DND-41 (cell line): ENCODE measurements around the gene GMEB2.
A peak's percentile ranks its signal among the peaks of the same experiment; 100 is the strongest.
"Not testable (repeated sequence)": the region's sequence is repeated elsewhere in the genome, so short reads cannot be mapped to it uniquely, and the experiment has no call there.

Source experiments
- ATAC-seq: fragments of 200-7000 bp; cut with Tn5 transposase; 3 replicates; pipeline ENCODE4 v1.9.1; 2021; ENCODE audit warnings: low read depth; ENCODE audit not compliant: insufficient read depth
- DNase-seq: peaks from one replicate; pipeline ENCODE4 v3.0.0-alpha.2; 2020
- H2AFZ ChIP-seq: 2 replicates; pipeline ENCODE4 v1.6.0; 2012; ENCODE audit warnings: low read depth, low read length
- H3K27ac ChIP-seq: 2 replicates; pipeline ENCODE4 v1.5.1; 2012; ENCODE audit warnings: low read length, inconsistent platforms
- H3K27me3 ChIP-seq: fragments of 200-600 bp; sonication (generic); 2 replicates; pipeline ENCODE4 v1.6.0; 2012; ENCODE audit warnings: low read length, mild to moderate bottlenecking, inconsistent platforms; ENCODE audit not compliant: insufficient read depth, poor library complexity
- H3K36me3 ChIP-seq: 2 replicates; pipeline ENCODE4 v1.5.1; 2012; ENCODE audit warnings: low read length, inconsistent platforms; ENCODE audit not compliant: insufficient read depth
- H3K4me1 ChIP-seq: 2 replicates; pipeline ENCODE4 v1.5.1; 2012; ENCODE audit warnings: mild to moderate bottlenecking, low read length; ENCODE audit not compliant: insufficient read depth
- H3K4me2 ChIP-seq: 2 replicates; pipeline ENCODE4 v1.6.0; 2012; ENCODE audit warnings: mild to moderate bottlenecking, moderate library complexity, low read length, inconsistent platforms; ENCODE audit not compliant: insufficient read depth
- H3K4me3 ChIP-seq, 2 experiments: fragments of 200-600 bp in 1 of 2; shearing (Covaris generic) in 1 of 2; 2 replicates each; pipeline ENCODE4 v1.5.1; 2012 to 2016; ENCODE audit warnings: inconsistent platforms in 2 of 2, low read length in 2 of 2, mild to moderate bottlenecking in 2 of 2, low read depth in 1 of 2, moderate library complexity in 1 of 2
- H3K79me2 ChIP-seq: 2 replicates; pipeline ENCODE4 v1.6.0; 2012; ENCODE audit warnings: low read length, inconsistent platforms; ENCODE audit not compliant: insufficient read depth
- H3K9ac ChIP-seq: 2 replicates; pipeline ENCODE4 v1.6.0; 2012; ENCODE audit warnings: low read depth, mild to moderate bottlenecking, inconsistent platforms, low read length, moderate library complexity
- H3K9me3 ChIP-seq: 2 replicates; pipeline ENCODE4 v1.5.1; 2012; ENCODE audit warnings: low read length, moderate library complexity, mild to moderate bottlenecking, inconsistent platforms; ENCODE audit not compliant: insufficient read depth, severe bottlenecking
- H4K20me1 ChIP-seq: 2 replicates; pipeline ENCODE4 v1.6.0; 2012; ENCODE audit warnings: low read length; ENCODE audit not compliant: insufficient read depth
- EZH2 ChIP-seq: IDR thresholded peaks from 3 replicates; pipeline ENCODE4 v1.6.1; 2012; ENCODE audit warnings: borderline replicate concordance, low read depth, mild to moderate bottlenecking, moderate library complexity, low read length, inconsistent platforms; ENCODE audit not compliant: severe bottlenecking
- TF ChIP-seq, protein P1 (sequence below): IDR thresholded peaks from 2 replicates; pipeline ENCODE4 v1.5.1; 2012; ENCODE audit warnings: borderline replicate concordance, low read length, moderate library complexity, mild to moderate bottlenecking; ENCODE audit not compliant: poor library complexity, severe bottlenecking; ENCODE audit errors: extremely low read depth

GMEB2 gene

DNA sequence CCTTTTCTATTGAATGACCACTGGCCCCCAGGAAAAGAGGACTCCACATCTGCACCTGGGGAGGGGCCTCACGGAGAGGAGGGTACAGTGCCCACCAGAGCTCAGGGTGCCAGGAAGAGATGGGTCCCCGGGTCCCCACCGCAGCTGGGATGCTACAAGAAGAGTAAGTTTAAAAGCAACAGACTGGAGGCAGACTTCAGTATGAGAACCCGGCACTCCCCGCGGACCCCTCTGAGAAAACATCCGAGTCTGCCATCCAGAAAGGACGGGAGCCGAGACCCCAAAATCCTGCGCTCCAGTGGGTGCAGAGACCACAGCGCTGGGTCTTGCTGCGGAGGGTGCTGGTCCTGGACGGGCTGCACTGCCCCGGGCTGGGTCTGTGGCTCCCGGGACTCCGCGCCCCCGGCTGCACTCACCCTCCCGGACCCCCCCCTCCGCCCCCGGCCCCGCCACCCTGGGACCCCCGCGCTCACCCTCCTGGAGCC lies 53.2 kb downstream of the GMEB2 start:
- peak overlapping the region; percentile 96 for H2AFZ ChIP-seq
- H4K20me1 ChIP-seq, result peaks cover 19% of the 10 kb centered on the region
- ATAC-seq (peak; percentile 45), DNase-seq (peak; percentile 35)
- H3K36me3 ChIP-seq, result no peaks in the 10 kb centered on the region
- peak overlapping the region; percentile 69 for H3K9ac ChIP-seq
- peak overlapping the region; percentile 81 for H3K27ac ChIP-seq
- TF ChIP-seq EZH2, result no peak
- TF ChIP-seq, protein P1, sequence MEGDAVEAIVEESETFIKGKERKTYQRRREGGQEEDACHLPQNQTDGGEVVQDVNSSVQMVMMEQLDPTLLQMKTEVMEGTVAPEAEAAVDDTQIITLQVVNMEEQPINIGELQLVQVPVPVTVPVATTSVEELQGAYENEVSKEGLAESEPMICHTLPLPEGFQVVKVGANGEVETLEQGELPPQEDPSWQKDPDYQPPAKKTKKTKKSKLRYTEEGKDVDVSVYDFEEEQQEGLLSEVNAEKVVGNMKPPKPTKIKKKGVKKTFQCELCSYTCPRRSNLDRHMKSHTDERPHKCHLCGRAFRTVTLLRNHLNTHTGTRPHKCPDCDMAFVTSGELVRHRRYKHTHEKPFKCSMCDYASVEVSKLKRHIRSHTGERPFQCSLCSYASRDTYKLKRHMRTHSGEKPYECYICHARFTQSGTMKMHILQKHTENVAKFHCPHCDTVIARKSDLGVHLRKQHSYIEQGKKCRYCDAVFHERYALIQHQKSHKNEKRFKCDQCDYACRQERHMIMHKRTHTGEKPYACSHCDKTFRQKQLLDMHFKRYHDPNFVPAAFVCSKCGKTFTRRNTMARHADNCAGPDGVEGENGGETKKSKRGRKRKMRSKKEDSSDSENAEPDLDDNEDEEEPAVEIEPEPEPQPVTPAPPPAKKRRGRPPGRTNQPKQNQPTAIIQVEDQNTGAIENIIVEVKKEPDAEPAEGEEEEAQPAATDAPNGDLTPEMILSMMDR, result no peak
- H3K4me3 ChIP-seq, result peak overlapping the region; percentile 87 to 98
- peaks cover 6% of the 10 kb centered on the region for H3K27me3 ChIP-seq
- H3K4me1 ChIP-seq, result peaks cover 17% of the 10 kb centered on the region
- H3K79me2 ChIP-seq, result no peaks in the 10 kb centered on the region; the same call in 1 of the 2 replicates
- H3K9me3 ChIP-seq, result no peaks in the 10 kb centered on the region
- H3K4me2 ChIP-seq, result peak overlapping the region; percentile 84

DNA sequence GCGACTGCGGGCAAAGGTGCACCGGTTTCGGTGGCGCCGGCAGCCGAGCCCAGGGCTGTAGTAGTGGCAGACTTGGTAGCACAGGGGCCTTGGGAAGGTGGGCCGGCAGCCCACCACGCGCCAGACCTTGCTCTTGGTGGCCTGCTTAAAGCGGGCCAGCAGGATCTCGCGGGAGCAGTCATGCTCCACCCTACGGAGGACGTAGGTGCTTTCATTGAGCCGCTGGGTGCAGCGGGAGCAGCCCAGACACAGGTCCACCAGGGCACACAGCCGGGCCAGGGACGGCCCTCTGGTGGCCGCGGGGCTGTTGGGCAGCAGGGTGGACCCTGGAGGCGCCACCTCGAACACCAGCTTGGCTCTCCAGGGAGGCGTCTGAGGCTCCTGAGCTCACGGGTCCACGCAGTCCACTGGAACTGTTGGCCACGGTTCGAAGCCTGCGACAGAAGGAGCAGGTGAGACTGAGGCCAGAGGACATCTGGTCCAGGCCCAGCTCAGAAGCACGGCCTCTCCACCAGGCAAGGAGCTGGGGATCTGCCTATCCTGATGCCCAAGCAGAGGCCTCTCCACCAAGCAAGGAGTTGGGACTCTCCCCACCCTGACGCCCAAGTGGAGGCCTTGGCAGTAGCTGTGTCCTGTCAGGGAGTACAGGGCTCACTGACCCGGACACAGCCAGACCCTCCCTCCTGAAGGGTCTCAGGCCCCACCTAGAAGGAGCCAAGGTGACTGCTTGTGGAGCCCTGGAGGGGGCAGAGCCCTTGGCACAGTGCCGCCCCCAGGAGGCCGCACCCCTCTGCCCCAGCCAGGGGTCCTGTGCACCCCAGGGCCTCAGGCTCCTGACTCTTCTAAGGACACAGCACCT lies 53.9 kb downstream of the GMEB2 start:
- Histone ChIP-seq H3K9me3 (no peaks in the 10 kb centered on the region), H3K4me1 (peaks cover 24% of the 10 kb centered on the region), H3K9ac (peak overlapping the region; percentile 69), H3K36me3 (no peaks in the 10 kb centered on the region), H3K27me3 (peaks cover 12% of the 10 kb centered on the region), H4K20me1 (peaks cover 26% of the 10 kb centered on the region), H3K4me3 (peak overlapping the region; percentile 87 to 98), H3K4me2 (peak overlapping the region; percentile 84), H3K27ac (peak overlapping the region; percentile 81), H3K79me2 (no peaks in the 10 kb centered on the region; the same call in 1 of the 2 replicates), H2AFZ (peak overlapping the region; percentile 96)
- ATAC-seq (peak; percentile 12; the same call in 2 of the 3 replicates), DNase-seq (no peak)
- TF ChIP-seq, protein P1, result no peak
- no peak for TF ChIP-seq EZH2

DNA sequence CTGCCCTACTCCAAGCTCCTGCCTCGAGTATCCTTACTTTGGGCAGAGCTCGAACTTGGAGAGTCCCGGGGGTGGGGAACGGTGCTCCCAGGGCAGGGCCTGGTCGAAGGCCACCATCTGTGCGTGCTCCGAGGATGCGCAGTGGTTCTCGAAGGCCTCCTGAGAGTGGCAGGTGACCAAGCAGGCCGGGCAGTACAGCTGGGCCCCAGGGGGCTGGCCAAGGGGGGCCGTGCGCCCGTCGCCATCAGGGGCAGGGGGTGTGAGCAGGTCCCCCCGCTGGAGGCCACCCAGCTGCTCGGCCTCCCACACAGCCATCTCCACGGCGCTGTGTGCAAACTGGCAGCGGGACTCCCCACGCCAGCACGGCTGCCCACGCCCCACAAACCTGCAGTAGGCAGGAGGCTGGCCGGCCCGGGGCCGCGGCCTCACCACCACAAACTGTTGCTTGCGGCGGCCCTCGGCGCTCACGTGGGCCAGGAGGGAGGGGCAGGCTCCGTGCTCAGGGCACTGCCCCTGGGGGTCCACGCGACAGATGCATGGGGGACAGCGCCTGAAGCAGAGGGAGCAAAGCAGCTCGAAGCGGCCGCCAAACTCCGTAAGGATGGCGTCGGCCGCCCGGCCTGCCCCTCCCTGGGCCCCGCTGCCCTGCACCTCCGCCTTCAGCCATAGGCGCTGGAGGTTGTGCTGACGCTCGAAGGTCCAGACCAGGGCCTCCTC lies 54.7 kb downstream of the GMEB2 start:
- peaks cover 28% of the 10 kb centered on the region for H3K4me1 ChIP-seq

DNA sequence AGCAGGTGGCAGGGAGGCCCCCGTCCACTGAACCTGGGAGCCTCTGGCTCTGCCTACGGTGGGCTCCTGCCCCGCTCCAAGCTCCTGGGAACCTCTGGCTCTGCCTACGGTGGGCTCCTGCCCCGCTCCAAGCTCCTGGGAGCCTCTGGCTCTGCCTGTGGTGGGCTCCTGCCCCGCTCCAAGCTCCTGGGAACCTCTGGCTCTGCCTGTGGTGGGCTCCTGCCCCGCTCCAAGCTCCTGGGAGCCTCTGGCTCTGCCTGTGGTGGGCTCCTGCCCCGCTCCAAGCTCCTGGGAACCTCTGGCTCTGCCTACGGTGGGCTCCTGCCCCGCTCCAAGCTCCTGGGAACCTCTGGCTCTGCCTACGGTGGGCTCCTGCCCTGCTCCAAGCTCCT lies 55.8 kb downstream of the GMEB2 start:
- not testable (repeated sequence) for H3K36me3 ChIP-seq, ATAC-seq, H3K4me2 ChIP-seq, H3K79me2 ChIP-seq, H3K4me3 ChIP-seq, H3K27ac ChIP-seq, DNase-seq, H2AFZ ChIP-seq, H3K9me3 ChIP-seq, H3K9ac ChIP-seq
- Histone ChIP-seq H3K27me3 (peaks cover 13% of the 10 kb centered on the region), H4K20me1 (peaks cover 39% of the 10 kb centered on the region), H3K4me1 (peaks cover 28% of the 10 kb centered on the region)

More for the DNA sequence above, 54.7 kb downstream of the GMEB2 start:
- no peaks in the 10 kb centered on the region for H3K9me3 ChIP-seq
- H3K79me2 ChIP-seq, result no peaks in the 10 kb centered on the region; the same call in 1 of the 2 replicates
- H3K9ac ChIP-seq, result no peak overlapping the region; the same call in 1 of the 2 replicates
- ATAC-seq, result no peak
- H4K20me1 ChIP-seq, result peaks cover 33% of the 10 kb centered on the region
- no peaks in the 10 kb centered on the region for H3K36me3 ChIP-seq
- no peak for DNase-seq
- no peak overlapping the region for H3K4me3 ChIP-seq
- TF ChIP-seq, protein P1, result no peak
- no peak for TF ChIP-seq EZH2
- H2AFZ ChIP-seq, result no peak overlapping the region
- H3K27me3 ChIP-seq, result peaks cover 13% of the 10 kb centered on the region
- H3K27ac ChIP-seq, result no peak overlapping the region
- H3K4me2 ChIP-seq, result no peak overlapping the region
